HG03469 (cell line): Measurements from ENCODE around the gene TTR.

Experiments
- ATAC-seq: cut with Tn5 transposase; IDR thresholded peaks from one replicate; pipeline ENCODE4 v1.9.1; 2021; ENCODE audit warnings: mild to moderate bottlenecking, moderate library complexity, moderate number of reproducible peaks; ENCODE audit not compliant: unreplicated experiment

TTR gene

DNA sequence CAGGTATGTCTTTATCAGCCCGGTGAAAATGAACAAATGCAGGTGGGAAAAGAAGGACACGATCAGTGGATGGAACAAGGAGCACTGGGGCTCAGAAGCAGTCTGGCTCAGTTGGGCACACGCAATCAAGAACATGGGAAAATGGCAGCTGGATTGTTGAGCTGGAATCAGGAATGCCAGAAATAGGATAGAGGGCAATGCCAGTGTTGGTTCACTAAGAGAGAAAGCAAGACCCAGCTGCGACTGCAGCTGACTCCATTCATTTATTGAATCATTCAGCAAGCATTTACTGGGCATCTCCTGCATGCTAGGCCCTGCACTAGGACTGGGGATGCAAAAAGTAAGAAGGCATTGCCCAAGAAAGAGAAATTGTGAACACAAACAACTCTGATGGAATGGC is 13.6 kb upstream of the TTR start:
- no peak for ATAC-seq

DNA sequence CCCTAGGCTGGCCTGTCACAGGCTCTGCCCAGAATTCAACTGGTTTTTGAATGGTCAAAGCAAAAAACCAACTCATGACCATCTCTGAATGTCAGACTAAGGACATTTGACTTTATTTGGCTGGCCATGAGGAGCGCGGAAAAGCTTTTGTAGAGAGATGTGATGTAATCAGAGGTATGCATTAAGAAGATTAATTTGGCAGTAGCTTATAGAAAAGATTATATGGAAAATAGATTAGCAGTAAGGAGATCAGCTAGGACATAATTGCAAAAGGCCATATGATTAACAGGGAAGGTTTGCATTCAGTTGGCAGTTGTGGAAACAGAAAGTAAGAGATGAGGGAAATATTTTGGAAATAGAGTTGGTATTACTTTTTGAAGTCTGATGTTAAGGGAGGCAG is 12.3 kb upstream of the TTR start:
- no peak for ATAC-seq

DNA sequence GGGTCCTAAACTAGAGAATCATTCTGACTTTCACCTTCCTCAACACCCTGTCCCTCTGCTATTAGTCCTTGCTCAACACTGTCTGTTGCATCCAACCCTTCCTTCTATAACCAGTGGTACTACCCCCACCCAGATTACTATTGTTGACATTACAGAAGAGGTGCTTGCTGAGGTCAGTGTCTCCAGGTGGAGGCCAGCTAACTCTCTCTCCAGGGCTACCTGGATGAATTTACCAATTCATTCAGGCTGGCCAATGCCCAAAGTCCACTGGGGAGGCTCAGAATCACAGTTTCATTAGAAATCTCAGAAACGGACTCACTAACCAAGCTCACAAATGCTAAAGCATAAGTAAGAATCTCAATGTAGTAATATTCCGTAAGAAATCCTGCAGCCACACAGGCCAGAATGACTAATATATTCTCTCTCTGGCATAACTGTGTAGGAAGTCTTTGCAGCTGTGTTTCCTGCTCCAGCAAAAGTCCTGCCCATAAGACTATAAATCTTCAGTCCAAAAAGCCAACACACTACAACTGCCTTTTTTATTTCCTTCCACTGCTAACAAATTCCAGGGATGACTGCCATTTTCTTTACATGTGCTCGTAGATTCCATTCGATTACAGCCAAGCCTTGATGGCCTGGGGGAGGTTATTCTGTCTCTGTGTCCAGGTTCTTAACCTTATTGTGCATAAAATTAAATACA is 10.0 kb upstream of the TTR start:
- ATAC-seq, result no peak

DNA sequence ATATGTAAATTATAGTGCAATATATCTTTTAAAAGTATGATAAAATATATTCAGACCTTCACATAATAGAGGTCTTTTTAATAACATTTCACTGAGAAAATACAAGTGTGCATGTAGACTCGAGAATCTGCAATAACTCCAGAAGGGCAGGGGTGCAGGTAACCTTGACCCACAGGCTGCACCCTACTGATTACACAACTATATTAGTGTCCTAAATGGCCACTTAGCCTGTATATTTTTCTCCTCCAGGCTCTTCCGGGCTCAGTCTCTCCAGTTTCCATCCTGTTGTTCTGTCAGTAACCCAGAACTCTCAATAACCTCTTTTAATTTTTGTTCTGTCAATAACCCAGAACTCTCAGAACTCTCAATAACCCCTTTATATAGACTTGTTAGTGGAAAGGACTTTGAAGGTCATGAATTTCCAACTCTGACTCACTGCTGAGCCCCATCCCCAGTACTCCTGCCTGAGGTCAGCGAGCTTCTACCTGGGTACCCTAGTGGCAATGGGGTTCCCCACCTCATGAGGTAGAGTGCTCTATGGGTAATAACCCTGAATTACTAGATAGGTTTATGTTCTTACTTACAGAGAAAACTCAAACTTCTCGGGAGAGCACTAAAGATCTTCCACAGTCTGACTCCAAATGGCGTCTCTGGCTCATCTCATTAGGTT is 8.4 kb upstream of the TTR start:
- ATAC-seq, result no peak

DNA sequence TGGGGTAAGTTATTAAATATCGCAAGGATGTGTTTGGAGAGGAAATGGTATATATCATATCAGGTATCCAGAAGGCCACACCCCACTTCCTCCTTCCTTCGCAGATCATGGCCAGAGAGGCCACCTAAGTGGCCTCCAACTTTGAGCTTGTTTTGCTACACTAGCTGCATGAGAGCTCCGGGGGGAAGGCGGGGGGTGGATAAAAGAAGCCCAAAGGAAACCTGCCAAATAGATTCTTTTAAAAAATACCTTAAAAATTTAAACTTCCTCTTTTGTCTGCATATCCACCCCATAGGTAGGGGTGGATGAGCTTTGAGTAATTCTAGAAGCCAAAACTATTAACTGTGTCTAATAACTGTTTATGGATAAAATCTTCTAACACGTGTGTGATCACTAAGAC is 5.7 kb upstream of the TTR start:
- ATAC-seq, result no peak

DNA sequence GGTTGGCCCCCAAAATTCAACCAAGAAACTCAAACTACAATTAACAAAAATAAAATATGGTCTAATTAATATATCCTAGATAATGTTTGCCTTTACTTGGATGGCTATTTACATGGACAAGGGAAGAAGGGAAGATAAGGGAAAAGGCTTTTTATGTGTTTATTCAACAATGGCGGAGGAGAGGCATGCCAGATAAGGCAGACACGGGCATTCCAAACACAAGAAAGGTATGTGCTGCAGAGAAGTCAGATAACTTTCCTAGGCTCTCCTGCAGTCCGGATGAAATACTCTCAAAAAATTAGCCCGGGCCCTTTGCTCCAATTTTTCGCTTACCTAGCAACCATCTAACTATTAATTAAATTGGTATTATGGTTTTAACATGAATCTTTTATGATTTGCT is 5.1 kb upstream of the TTR start:
- ATAC-seq, result no peak

DNA sequence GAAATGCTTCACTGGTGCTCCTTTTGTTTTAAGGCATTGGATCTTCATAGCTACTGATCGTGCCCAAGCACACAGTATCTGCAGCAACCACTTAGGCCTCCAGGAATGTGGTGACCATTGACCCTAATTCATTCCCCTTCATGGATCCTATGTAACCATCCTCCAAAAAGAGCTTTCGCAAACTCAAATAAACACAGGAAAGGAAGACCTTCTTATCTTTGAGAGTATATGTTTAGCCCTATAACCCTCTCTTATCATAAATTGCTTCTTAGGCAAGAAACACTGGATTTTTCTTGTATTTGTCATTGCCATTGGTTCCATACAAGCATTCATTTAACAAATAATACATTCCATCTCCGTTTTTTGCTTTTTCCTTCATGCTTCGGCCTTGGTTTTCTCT is 4.1 kb upstream of the TTR start:
- no peak for ATAC-seq

DNA sequence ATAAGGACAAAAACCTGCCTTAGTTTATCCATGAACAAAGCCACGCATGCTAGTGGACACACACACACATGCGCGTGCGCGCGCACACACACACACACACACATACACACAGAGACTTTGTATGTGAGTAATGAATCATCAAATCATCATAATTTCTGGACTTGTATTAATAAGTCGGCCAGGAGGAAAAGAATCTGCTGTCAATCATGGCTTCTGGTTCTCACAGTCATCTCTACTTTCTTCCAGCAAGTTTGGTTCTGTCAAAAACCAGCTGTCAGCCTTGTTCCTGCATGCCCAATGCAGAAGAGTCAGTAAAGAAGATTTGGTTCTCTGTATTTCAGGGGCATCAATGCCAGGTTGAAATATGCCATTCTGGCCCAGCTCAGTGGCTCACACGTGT is 1.1 kb upstream of the TTR start:
- ATAC-seq, result no peak

DNA sequence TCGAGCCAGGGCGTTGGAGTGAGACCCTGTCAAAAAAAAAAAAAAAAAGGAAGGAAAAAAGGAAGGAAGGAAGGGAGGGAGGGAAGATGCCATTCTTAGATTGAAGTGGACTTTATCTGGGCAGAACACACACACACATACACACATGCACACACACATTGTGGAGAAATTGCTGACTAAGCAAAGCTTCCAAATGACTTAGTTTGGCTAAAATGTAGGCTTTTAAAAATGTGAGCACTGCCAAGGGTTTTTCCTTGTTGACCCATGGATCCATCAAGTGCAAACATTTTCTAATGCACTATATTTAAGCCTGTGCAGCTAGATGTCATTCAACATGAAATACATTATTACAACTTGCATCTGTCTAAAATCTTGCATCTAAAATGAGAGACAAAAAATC is 564 bp upstream of the TTR start:
- no peak for ATAC-seq

DNA sequence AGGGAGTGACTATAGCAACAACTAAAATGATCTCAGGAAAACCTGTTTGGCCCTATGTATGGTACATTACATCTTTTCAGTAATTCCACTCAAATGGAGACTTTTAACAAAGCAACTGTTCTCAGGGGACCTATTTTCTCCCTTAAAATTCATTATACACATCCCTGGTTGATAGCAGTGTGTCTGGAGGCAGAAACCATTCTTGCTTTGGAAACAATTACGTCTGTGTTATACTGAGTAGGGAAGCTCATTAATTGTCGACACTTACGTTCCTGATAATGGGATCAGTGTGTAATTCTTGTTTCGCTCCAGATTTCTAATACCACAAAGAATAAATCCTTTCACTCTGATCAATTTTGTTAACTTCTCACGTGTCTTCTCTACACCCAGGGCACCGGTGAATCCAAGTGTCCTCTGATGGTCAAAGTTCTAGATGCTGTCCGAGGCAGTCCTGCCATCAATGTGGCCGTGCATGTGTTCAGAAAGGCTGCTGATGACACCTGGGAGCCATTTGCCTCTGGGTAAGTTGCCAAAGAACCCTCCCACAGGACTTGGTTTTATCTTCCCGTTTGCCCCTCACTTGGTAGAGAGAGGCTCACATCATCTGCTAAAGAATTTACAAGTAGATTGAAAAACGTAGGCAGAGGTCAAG is 955 bp downstream of the TTR start:
- no peak for ATAC-seq

DNA sequence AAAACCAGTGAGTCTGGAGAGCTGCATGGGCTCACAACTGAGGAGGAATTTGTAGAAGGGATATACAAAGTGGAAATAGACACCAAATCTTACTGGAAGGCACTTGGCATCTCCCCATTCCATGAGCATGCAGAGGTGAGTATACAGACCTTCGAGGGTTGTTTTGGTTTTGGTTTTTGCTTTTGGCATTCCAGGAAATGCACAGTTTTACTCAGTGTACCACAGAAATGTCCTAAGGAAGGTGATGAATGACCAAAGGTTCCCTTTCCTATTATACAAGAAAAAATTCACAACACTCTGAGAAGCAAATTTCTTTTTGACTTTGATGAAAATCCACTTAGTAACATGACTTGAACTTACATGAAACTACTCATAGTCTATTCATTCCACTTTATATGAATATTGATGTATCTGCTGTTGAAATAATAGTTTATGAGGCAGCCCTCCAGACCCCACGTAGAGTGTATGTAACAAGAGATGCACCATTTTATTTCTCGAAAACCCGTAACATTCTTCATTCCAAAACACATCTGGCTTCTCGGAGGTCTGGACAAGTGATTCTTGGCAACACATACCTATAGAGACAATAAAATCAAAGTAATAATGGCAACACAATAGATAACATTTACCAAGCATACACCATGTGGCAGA is 3.6 kb downstream of the TTR start:
- ATAC-seq, result no peak

DNA sequence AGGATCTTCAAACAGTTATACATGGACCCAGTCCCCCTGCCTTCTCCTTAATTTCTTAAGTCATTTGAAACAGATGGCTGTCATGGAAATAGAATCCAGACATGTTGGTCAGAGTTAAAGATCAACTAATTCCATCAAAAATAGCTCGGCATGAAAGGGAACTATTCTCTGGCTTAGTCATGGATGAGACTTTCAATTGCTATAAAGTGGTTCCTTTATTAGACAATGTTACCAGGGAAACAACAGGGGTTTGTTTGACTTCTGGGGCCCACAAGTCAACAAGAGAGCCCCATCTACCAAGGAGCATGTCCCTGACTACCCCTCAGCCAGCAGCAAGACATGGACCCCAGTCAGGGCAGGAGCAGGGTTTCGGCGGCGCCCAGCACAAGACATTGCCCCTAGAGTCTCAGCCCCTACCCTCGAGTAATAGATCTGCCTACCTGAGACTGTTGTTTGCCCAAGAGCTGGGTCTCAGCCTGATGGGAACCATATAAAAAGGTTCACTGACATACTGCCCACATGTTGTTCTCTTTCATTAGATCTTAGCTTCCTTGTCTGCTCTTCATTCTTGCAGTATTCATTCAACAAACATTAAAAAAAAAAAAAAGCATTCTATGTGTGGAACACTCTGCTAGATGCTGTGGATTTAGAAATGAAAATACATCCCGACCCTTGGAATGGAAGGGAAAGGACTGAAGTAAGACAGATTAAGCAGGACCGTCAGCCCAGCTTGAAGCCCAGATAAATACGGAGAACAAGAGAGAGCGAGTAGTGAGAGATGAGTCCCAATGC is 4.6 kb downstream of the TTR start:
- ATAC-seq, result no peak

DNA sequence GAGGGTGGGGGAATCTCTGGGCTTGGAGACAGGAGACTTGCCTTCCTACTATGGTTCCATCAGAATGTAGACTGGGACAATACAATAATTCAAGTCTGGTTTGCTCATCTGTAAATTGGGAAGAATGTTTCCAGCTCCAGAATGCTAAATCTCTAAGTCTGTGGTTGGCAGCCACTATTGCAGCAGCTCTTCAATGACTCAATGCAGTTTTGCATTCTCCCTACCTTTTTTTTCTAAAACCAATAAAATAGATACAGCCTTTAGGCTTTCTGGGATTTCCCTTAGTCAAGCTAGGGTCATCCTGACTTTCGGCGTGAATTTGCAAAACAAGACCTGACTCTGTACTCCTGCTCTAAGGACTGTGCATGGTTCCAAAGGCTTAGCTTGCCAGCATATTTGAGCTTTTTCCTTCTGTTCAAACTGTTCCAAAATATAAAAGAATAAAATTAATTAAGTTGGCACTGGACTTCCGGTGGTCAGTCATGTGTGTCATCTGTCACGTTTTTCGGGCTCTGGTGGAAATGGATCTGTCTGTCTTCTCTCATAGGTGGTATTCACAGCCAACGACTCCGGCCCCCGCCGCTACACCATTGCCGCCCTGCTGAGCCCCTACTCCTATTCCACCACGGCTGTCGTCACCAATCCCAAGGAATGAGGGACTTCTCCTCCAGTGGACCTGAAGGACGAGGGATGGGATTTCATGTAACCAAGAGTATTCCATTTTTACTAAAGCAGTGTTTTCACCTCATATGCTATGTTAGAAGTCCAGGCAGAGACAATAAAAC is 6.5 kb downstream of the TTR start:
- no peak for ATAC-seq

DNA sequence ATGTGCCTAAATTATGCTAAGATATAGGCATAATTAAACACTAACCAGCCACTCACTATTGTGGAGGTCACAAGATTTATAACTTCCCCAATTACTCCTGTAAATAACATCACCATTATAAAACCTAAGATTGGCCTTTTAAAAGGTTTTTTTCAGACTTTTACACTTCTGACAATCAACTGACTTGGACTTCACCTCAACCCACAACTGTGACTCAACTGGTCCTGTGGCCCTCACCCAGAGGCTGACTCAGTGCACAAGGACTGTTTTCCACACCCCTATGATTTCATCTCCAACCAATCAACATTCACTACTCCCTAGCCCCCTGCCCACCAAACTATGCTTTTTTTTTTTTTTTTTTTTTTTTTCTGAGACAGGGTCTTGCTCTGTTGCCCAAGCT is 11.6 kb downstream of the TTR start:
- ATAC-seq, result no peak

DNA sequence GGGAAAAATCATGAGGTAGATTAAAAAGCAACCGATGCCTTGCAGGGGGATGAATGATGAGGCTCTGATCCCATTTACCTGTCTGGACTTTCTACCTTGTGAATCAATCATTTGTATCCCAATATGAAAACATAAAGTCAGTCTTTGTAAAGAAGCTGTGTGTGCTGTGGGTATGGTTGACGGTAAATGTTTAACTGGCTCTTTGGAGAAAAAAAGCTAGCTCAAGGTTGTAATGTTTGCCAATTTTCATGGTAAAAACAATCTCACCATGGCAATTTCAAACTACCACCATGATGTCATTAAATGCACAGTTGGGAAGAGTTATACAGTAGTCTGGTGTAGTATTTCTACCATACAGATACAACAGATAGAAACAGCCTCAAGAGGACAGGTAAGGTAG is 14.6 kb downstream of the TTR start:
- ATAC-seq, result no peak

DNA sequence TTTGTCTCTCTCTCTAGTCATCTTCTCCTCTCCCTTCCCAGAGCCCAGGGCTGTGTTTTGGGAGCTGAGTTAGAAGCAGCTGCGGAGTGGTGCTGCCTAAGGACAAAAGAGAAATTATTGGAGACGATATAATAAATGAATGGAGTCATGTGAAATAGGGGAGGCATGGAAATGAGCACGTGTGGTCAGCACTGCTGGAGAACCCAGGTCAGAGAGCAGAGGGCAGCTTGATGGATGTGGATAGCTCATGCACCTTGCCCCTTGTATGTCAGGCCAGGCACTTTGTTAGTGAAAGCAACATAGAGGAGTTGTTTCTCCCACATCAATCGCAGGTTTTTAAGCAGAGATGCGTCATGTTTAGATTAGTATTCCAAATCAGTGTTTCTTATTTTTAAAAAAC is 15.7 kb downstream of the TTR start:
- ATAC-seq, result no peak

DNA sequence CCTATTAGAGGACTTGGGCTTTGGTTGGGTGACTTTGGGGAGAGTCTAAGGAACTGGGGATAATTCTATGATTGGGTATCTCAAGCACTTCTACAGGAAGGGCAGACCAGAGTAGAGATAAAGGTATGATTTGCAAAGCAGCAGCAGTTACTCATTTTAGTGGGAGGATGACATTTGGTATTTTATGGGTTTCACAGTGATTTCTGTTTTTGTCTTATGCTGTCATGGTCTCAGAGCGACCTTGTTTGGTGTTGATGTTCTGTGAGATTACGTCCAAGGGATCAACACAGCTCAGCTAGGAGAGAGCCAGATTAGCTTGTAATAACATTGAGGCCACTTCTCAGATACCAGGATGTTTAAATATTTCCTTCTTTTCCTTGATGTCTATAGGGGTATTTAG is 18.2 kb downstream of the TTR start:
- no peak for ATAC-seq

DNA sequence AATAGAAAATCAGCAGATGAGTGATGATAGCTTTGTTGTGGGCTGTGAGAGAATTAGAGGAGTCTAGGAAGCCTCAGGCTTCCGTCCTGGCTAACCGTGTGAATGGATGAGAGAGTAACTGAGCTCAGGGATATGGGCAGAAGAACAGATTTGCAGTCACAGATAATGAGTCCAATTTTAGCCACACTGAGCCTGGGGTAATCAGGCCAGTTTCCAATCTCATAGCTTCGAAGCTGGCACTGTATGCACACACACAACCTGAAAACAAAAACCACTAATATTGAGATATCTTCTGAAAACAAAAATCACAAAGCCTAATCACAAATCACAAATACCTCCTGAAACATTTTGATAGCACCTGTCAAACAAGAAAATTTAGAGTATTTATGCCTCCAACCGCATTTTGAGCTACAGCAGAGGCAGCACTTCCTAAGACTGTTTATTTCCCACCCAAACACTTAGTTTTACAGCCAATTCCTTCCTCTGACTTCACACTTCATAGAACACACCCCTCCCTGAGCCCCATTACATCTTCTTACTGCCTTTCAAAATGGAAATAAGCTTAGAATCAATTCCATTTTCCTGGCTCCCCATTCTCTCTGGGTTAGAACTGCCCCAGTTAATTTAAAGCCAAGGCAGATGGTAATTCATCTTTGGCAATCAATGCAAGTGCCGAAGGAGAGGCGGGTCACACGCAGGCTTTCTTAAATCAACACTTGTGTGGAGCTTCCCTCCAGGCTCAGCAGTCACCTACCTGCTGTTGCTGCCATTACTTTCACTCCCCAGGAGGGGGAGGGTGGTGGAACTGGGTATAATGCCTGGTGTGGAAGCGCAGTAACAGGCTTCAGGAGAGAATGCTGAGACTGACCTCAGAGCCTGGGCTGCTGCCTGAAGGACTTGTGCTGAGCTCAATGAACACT is 18.9 kb downstream of the TTR start:
- ATAC-seq, result no peak

DNA sequence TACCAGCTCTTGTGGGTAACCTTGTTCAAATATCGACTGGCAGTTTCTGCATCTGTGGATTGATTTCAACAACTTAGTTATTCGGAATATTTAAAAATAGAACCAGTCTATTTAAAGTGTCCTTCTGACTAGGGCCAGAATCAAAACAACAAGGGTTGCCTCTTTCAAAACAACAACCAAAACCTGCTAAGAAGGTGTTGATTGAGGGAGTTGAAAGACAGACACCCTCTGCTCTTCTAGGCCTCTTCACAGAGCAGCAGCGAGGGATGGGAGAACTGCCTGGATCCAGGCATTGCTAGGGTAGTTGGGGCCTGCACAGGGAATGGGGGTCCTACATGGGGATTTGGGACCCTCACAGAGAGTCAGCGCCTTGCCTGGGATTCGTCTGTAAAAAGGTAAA is 19.8 kb downstream of the TTR start:
- no peak for ATAC-seq
